Lower lobe of right lung (tissue), 2 donors: Measurements from ENCODE around the gene HCST. TPM values are rescaled to one million over a fixed set of nuclear protein-coding genes. Genes with fewer than 3 reads are reported as not detected.

ENCODE experiments used
- ATAC-seq, 2 donors: fragments of 200-7000 bp; cut with Tn5 transposase; one replicate each; pipeline ENCODE4 v1.9.1; 2020 to 2022; ENCODE audit warnings: mild to moderate bottlenecking in 2 of 2, moderate library complexity in 2 of 2
- DNase-seq: peaks from one replicate; pipeline ENCODE4 v3.0.0-alpha.2; 2020
- H3K27ac ChIP-seq: fragments of 200-600 bp; one replicate; pipeline ENCODE4 v1.8.0; 2022
- H3K27me3 ChIP-seq: fragments of 200-600 bp; one replicate; pipeline ENCODE4 v1.8.0; 2022; ENCODE audit warnings: low read depth
- H3K36me3 ChIP-seq: fragments of 200-600 bp; one replicate; pipeline ENCODE4 v1.8.0; 2022; ENCODE audit warnings: mild to moderate bottlenecking
- H3K4me1 ChIP-seq: fragments of 200-600 bp; one replicate; pipeline ENCODE4 v1.8.0; 2022
- H3K4me3 ChIP-seq: fragments of 200-600 bp; one replicate; pipeline ENCODE4 v1.8.0; 2022; ENCODE audit warnings: mild to moderate bottlenecking
- H3K9me3 ChIP-seq: fragments of 200-600 bp; one replicate; pipeline ENCODE4 v1.8.0; 2022
- intact Hi-C: fragments of 100-400 bp; cut with DNase I; formaldehyde crosslinking; loops from one replicate; pipeline ENCODE4 v1.11.0; 2022
- total RNA-seq: library from RNA; stranded (reverse); fragmentation: NEBNext Ultra II Directional; extraction: Animal tissue kit (Norgen Biotek cat#: 25700); gene quantifications from one replicate; pipeline ENCODE4 v1.2.1, GENCODE V29; 2021
- TF ChIP-seq, protein P1 (sequence below): fragments of 200-600 bp; IDR thresholded peaks from one replicate; pipeline ENCODE4 v1.8.0; 2022; ENCODE audit warnings: antibody characterized with exemption, mild to moderate bottlenecking
- donor health status: DM: no; HTN: yes; CAD: no; lungs with severe emphysema.

Gene HCST
- total RNA-seq, 1 donor from 2014 or later = 43.3 TPM

DNA sequence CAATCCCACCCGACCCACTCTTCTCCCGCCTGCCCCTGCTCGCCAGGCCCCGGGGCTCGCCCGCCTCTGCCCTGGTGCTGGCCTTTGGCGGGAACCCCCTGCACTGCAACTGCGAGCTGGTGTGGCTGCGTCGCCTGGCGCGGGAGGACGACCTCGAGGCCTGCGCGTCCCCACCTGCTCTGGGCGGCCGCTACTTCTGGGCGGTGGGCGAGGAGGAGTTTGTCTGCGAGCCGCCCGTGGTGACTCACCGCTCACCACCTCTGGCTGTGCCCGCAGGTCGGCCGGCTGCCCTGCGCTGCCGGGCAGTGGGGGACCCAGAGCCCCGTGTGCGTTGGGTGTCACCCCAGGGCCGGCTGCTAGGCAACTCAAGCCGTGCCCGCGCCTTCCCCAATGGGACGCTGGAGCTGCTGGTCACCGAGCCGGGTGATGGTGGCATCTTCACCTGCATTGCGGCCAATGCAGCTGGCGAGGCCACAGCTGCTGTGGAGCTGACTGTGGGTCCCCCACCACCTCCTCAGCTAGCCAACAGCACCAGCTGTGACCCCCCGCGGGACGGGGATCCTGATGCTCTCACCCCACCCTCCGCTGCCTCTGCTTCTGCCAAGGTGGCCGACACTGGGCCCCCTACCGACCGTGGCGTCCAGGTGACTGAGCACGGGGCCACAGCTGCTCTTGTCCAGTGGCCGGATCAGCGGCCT is 37.9 kb downstream of the HCST start:
- no peak for ATAC-seq
- H3K27ac ChIP-seq = no peak overlapping the region
- peaks cover 34% of the 10 kb centered on the region for H3K36me3 ChIP-seq
- DNase-seq = no peak
- no peaks in the 10 kb centered on the region for H3K9me3 ChIP-seq
- TF ChIP-seq, protein P1, sequence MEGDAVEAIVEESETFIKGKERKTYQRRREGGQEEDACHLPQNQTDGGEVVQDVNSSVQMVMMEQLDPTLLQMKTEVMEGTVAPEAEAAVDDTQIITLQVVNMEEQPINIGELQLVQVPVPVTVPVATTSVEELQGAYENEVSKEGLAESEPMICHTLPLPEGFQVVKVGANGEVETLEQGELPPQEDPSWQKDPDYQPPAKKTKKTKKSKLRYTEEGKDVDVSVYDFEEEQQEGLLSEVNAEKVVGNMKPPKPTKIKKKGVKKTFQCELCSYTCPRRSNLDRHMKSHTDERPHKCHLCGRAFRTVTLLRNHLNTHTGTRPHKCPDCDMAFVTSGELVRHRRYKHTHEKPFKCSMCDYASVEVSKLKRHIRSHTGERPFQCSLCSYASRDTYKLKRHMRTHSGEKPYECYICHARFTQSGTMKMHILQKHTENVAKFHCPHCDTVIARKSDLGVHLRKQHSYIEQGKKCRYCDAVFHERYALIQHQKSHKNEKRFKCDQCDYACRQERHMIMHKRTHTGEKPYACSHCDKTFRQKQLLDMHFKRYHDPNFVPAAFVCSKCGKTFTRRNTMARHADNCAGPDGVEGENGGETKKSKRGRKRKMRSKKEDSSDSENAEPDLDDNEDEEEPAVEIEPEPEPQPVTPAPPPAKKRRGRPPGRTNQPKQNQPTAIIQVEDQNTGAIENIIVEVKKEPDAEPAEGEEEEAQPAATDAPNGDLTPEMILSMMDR = no peak
- H3K27me3 ChIP-seq = no peaks in the 10 kb centered on the region
- H3K4me1 ChIP-seq = peaks cover 20% of the 10 kb centered on the region
- intact Hi-C loops = no loop called here
- no peak overlapping the region for H3K4me3 ChIP-seq

DNA sequence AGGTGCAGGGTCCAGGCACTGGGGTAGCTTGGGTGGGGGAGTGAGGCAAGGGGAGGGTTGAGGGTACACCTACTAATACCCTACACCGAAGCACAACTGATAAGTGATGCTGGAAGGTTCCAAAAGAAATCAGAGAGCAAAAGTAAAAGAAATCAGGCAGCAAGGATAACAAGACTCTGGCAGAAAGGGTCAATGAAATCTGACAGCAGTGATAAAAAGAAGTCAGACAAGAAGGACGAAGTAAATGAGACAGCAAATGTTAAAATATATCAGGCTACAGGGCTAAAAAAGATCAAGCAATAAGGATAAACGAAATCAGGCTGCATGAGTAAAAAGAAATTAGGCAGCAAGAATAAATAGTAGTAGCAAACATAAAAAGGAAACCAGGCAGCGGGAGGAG is 38.5 kb downstream of the HCST start:
- H3K27ac ChIP-seq = no peak overlapping the region
- H3K9me3 ChIP-seq = no peaks in the 10 kb centered on the region
- DNase-seq = no peak
- H3K36me3 ChIP-seq = peaks cover 34% of the 10 kb centered on the region
- ATAC-seq = no peak
- TF ChIP-seq, protein P1 = no peak
- H3K4me3 ChIP-seq = no peak overlapping the region
- intact Hi-C loops = no loop called here
- peaks cover 14% of the 10 kb centered on the region for H3K4me1 ChIP-seq
- no peaks in the 10 kb centered on the region for H3K27me3 ChIP-seq

DNA sequence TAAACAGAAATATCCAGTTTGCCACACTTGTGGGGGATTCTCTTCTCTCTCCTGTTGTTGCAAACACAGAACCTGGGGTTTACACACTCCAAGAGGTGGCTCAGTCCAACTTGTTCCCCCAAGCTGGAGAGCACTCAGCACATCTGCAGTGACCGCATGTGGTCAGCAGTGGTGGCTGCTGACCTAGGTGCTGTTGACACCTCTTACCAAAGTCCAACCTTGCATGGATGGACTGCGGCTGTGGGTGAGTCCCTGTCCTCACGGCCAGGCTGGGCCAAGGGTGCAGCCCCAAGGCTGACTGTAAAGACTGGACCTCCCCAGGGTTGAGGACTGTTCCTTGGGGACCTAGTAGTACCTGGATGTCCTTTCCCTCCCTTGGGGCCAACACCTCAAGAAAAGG is 39.9 kb downstream of the HCST start:
- intact Hi-C loops = no loop called here
- no peaks in the 10 kb centered on the region for H3K27me3 ChIP-seq
- no peak overlapping the region for H3K27ac ChIP-seq
- H3K4me3 ChIP-seq = no peak overlapping the region
- H3K9me3 ChIP-seq = no peaks in the 10 kb centered on the region
- peaks cover 34% of the 10 kb centered on the region for H3K36me3 ChIP-seq
- ATAC-seq (no peak), DNase-seq (no peak)
- TF ChIP-seq, protein P1 = no peak
- H3K4me1 ChIP-seq = peaks cover 6% of the 10 kb centered on the region

DNA sequence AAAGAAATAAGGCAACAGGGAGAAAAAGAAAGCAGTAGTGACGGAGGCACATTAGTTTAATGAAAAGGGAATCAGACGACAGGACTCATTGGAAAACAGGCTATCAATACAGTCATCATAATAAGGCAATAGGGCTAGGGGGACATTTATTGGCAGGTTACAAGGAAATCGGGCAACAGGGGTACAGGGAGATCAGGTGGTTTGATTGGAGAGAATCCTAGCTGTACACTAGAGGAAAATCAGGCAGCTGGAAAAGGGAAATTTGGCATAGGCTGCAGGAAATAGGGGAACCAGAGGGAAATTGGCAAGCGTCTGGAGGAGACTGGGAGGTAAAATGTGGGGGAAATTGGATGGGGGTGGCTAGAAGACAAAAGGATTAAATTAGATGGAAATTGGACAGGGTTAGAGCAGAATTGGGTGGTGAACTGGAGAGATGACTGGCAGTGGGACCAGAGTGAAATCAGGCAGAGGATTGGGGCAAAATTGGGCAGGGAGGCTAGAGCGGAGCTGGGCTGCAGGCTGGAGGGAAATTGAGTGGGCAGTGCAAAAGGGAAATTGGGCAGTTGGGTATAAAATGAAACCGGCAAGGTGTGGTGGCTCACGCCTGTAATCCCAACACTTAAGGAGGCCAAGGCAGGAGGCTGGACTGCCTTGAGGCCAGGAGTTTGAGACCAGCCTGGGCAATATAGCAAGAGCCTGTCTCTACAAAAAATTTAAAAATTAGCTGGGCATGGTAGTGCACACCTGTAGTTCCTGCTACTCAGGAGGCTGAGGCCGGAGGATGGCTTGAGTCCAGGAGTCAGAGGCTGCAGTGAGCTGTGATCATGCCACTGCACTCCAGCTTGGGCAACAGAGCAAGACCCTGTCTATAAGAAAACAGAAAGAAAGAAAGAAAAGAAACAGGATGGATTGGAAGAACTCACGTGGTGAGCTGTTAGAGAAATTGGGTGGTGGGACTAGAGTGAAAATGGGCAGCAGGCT is 41.3 kb downstream of the HCST start:
- H3K4me1 ChIP-seq = no peaks in the 10 kb centered on the region
- intact Hi-C loops = no loop called here
- peaks cover 34% of the 10 kb centered on the region for H3K36me3 ChIP-seq
- no peak overlapping the region for H3K4me3 ChIP-seq
- H3K27me3 ChIP-seq = no peaks in the 10 kb centered on the region
- DNase-seq = no peak
- no peaks in the 10 kb centered on the region for H3K9me3 ChIP-seq
- no peak for ATAC-seq
- H3K27ac ChIP-seq = no peak overlapping the region
- TF ChIP-seq, protein P1 = no peak

DNA sequence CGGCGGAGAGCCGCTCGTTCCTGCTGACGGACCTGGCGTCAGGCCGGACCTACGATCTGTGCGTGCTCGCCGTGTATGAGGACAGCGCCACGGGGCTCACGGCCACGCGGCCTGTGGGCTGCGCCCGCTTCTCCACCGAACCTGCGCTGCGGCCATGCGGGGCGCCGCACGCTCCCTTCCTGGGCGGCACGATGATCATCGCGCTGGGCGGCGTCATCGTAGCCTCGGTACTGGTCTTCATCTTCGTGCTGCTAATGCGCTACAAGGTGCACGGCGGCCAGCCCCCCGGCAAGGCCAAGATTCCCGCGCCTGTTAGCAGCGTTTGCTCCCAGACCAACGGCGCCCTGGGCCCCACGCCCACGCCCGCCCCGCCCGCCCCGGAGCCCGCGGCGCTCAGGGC is 42.2 kb downstream of the HCST start:
- peaks cover 31% of the 10 kb centered on the region for H3K36me3 ChIP-seq
- intact Hi-C loops = no loop called here
- H3K4me3 ChIP-seq = no peak overlapping the region

More for the DNA sequence above, 42.2 kb downstream of the HCST start:
- Histone ChIP-seq H3K4me1 (no peaks in the 10 kb centered on the region), H3K27me3 (no peaks in the 10 kb centered on the region), H3K9me3 (no peaks in the 10 kb centered on the region), H3K27ac (no peak overlapping the region)
- DNase-seq (no peak), ATAC-seq (no peak)
- TF ChIP-seq, protein P1 = no peak
